ENCODE measurements around the gene TIMM44.
"Not testable (repeated sequence)": the region's sequence is repeated elsewhere in the genome, so short reads cannot be mapped to it uniquely, and the experiment has no call there.

TIMM44 gene

DNA sequence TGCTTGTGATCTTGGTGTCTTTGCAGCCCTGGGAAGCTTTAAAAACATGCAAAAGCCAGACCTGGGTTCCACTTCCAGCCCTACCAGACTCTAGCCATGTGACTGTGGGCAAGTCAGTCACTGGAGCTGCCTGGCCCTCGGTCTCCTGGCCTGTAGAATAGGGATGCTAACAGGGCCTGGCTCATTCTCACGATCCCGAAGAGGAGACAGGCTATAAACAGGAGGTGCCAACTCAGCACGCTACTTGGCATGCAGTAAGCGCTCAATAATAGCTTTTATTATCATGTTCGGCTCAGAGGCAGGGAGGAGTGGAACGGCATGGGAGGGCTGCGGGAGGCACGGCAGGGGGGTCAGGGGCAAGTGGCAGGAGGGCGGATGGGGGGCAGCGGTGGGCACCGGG, 19.2 kb downstream of the TIMM44 start:
- DNase-seq = no peak

DNA sequence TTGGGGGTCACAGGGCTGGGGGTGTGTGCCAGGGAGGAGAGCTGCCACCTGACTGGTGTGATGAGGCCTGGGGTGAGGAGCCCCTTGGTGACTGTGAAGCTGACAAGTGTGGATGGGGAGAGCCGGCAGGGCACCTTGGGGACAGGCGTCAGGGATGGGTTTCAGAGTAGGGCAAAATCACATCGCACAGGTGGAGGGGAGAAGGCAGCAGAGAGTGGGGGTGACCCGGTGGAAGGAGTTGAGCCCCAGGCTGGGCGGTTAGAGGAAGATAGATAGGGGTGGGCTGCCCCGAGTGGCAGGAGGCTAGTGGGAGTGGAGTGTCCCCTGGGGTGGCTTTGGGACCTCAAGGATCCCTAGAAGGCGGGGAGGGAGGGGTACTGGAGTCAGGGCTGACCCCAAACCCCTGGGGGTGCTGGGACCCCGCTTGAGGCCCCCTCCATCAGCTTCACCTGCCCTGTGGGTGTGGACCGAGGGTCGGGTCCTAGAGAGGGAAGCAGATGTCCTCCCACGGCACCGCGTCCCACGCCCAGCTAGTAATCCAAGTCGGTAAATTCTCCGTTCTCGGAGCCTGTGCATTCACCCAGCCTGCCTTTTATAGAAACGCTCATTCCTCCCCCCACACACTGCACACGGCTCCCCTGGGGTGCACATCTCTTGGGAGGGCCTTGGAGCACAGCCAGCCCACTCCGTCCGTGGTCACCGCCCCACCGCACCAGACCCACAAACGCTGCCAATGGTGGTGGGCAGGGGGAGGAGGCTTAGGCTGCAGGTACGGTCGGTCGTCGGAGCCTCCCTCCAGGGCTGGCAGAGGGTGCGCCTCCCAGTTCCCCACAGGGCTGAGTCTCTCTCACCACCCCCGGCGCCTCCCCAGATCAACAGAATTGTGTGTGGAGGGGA, 19.9 kb downstream of the TIMM44 start:
- no peak for DNase-seq

DNA sequence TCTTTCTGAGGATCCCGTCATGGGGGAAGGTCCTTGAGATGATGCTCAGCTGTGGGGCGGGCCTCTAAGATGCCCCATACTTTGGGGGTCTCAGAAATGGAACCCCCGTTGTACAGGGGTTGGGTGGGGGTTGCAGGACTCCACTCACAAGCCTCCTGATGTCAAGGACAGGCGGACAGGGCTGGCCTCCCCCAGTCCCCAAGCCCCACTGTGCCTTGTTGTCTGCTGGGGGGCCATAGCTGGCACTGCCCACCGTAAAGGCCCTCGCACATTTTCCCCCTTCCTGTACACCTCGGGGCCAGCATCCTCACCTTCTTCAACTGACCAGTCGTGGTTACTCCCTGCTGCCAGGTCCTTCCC, 20.6 kb downstream of the TIMM44 start:
- DNase-seq = no peak

DNA sequence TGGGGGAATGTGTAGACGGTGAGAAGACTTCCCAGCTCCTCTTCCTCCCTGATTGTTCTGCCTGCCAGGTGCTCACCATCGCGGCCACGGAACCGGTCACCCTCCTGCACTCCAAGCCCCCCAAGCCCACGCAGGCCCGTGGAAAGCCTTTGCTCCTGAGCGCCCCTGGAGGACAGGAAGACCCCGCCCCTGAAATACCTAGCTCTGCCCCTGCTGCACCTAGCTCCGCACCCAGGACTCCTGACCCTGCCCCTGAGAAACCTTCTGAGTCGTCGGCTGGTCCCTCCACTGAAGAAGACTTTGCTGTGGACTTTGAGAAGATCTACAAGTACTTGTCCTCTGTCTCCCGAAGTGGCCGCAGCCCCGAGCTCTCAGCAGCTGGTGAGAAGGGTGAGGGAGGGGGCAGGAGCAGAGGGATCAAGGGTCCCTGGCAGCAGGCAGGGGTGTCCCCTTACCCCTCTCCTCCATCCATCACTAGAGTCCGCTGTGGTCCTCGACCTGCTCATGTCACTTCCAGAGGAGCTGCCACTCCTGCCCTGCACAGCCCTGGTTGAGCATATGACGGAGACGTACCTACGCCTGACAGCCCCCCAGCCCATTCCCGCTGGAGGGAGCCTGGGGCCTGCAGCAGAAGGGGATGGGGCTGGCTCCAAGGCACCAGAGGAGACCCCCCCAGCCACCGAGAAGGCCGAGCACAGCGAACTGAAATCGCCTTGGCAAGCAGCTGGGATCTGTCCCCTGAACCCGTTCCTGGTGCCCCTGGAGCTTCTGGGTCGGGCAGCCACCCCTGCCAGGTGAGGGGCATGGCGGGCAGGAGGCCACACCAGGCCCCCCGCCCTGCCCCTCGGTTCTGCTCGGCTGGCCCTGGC, 21.3 kb downstream of the TIMM44 start:
- no peak for DNase-seq

DNA sequence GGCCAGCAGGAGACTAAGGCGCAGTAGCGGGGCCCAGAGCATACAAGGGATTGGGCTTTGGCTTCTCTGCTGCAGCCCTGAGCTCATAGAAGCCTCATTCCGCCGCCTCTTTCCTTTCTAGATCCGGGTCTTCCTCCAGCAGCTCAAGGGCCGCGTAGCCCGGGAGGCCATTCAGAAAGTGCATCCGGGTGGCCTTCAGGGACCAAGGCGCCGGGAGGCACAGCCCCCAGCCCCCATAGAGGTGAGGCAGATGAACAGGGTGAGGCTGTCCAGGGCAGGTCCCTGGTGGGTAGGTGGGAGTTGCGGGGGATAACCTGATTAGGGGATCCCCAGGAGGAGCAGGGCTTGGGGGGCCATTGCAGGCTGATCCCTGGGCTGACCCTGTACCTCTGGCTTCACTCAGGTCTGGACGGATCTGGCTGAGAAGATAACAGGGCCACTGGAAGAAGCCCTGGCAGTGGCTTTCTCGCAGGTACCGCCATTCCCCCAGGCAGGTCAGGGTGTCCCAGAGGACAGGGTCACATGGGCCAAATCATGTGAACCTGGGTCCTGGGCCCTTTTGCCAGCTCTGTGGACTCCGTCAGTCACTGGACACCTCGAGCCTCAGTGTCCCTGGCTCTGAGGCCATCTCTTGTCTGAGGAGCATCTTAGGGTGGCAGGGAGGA, 22.0 kb downstream of the TIMM44 start:
- DNase-seq = no peak

DNA sequence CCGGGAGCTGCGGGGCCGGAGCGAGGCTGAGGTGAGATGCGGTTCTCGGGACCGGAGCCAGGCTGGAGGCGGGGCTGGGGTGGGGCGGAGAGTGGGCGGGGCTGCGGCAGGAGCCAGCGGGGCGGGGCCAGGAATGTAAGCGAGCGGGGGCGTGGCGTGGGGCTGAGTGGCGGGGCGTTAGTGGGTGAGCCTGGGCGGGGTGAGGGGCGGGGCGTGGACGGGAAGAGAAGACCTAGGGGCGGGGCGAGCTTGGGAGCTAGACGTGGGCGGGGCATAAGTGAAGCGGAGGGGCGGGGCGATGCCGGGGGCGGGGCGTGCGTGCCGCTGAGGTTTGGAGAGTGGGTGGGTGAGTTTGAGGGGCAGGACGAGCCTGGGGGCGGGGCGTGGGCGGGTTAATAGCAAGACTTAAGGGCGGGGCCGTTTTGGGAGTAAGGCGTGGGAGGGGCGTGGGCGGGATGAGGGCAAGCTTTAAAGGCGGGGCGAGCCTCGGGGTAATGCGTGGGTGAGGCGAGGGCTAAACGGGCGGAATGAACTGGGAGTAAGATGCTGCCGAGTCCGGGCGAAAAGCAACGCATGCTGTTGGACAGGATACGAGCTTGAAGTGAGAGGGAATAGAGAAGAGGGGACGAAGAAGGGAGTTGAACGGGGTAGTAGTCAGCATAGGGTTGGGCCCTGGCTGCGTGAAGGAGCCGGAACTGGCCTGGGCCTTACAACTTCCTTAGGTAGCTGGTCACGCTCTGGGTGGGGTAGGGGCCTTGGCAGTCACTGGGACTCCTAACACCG, 22.8 kb downstream of the TIMM44 start:
- DNase-seq = peak; percentile 99

DNA sequence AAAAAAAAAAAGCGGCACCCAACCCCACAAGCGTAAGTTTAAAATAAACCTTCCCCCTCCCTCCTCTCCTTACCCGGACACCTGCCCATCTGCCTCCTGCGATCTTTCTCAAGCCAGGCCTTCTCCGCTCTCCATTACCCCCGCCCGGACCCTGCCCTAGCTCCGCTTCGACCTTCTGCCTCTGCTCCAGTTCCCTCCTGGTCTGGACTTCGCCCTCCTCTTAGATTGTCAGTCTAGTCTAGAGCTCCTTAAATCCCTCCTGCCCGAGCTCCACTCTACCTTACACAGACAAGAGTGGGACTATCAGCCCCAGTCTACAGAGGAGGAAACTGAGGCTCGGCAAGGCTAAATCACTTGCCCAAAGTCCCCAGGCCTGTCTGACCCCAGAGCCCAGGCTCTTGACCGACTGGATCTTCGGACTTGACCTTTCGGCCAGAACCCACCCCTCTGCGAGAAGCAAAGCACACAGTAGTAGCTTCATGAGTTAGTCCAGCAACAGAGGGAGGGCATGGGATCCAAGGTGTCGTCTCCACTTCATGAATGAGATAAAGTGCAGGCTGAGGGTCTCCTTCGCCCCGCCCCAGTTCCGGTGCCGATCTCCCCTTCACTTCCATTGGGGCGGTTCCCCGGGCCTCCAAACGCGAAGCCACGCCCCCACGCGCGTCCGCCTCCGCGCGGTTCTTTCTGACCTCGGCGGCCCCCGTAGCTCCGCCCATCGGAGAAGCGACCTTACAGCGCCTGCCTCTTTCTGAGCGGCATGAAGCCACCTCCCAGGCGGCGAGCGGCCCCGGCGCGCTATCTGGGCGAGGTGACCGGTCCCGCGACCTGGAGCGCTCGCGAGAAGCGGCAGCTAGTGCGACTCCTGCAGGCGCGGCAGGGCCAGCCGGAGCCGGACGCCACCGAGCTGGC, 23.6 kb downstream of the TIMM44 start, which contains the start of gene SNAPC2:
Gene SNAPC2 (plus strand): TSS at position 729 of the 909 bp plus-strand sequence. CDS start 29 bp downstream, at position 758.
- peak; percentile 97 for DNase-seq

DNA sequence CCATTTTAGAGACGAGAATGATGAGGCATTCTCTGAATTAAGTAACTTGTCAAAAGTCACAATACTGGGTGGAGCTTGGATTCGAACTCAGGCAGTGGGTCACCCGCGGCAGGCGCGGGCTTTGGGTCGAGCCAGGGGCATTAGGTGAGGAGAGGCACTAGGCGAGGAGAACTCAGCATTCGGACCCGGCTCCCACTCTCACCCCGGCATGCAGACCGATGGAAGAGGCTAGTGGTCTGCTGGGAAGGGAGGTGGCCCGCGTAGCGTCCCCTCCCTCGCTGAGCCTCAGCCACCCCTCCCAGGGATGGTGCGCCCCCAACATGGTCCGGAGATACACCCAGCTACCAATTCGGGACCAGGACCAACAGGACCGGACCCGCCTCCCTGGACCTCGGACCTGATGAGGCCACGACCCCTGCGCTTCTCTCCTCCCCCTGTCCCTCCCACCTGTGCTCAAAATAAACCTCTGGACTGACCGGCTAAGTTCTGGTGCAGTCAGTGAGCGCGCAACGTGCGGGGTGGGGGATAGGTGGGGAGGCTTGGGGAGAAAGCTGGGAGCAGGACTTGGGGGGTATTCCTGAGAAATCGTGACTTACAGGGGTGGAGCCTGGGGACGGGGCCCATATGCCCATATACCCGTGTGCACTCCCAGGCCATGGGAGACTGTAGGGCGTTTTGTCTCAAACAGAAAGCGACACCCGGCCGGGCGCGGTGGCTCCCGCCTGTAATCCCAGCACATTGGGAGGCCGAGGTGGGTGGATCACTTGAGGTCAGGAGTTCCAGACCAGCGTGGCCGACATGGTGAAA, 24.6 kb downstream of the TIMM44 start:
- DNase-seq = no peak

DNA sequence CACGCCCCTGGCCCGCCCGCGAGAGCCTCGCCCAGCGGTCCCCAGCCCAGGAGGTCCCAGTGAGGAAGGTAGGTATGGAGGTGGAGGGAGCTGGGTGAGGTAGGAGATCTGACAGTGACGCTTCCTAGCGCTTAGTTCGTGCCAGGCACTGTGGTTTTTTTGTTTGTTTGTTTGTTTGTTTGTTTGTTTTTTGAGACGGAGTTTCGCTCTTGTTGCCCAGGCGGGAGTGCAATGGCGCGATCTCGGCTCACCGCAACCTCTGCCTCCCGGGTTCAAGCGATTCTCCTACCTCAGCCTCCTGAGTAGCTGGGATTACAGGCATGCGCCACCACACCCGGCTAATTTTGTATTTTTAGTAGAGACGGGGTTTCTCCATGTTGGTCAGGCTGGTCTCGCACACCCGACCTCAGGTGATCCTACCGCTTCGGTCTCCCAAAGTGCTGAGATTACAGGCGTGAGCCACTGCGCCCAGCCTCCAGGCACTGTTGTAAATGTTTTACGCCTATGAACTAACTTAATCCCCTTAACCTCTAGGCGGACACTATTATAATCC, 25.3 kb downstream of the TIMM44 start:
- not testable (repeated sequence) for DNase-seq

DNA sequence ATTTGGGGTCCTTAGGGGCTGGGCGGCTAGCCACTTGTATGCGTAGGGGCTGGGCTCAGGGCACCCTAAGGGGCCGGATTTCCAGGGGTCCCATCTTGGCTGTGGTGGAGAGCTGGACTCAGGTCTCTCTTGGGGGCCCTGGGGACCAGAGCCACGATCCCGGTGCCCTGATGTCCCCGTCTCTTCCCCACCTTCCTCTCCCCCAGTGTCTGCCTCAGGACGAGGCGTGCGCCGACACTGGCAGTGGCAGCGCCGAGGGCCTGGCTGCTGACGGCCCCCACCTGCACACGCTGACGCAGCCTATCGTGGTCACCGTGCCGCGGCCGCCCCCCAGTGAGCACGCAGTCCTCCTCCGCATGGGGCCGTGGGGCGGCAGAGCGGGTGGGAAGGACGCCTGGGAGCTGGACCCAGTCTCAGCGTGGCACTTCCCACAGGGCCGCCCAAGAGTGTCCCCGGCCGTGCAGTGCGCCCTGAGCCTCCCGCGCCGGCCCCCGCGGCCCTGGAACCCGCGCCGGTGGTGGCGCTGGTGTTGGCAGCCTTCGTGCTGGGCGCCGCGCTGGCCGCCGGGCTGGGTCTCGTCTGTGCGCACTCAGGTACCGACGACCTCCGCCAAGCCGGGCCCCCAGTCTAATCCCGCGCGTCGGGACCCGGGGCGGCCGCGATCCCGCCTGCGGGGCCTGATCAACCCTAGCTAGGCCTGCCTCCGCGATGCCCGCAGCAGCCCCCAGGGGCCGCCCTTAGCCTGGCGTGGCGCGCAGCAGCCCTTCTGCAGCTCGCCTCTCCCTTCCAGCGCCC, 26.0 kb downstream of the TIMM44 start:
- peak; percentile 72 for DNase-seq

DNA sequence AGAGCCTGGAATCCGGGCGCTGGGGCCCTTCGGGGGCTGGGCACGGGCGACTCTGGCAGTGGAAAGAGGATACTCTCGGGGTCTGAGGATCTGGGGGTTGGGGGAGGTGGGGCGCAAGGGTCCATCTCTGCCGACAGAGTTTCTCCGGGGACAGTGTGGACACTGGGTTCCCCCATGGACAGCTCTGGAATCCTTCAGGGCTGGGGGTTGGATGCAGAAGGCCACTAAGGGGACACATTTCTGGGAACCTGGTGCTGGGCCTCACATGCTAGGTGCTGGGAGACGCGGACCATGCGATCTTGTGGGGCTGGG, 26.6 kb downstream of the TIMM44 start:
- DNase-seq = no peak

DNA sequence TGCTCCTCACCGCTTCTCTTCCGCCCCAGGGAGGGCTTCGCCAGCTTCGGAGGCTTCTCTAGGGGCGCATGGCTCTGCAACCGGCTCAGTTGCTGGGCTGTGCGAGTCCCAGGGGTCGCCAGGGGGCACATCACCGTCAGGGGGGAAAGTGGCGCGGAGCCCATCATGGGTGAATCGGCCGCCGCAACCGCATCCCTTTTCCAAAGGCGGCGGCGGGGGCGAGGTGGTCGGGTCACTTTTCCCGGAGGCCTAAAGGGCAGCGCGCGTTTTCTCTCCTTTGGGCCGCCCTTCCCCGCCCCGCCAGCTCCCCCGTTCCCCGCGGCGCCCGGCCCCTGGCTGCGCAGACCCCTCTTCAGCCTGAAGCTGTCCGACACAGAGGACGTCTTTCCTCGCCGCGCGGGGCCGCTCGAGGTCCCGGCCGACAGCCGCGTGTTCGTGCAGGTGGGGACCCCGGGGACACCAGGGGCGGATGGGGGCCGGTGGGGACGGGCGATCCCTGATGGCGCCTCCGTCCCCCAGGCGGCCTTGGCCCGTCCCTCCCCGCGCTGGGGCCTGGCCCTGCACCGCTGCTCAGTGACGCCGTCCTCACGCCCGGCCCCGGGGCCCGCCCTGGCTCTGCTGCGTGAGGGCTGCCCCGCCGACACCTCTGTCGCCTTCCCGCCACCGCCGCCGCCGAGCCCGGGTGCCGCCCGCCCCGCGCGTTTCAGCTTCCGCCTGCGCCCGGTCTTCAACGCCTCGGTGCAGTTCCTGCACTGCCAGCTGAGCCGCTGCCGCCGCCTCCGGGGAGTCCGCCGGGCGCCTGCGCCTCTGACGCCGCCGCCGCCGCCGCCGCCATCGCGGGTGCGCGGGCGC, 27.1 kb downstream of the TIMM44 start:
- DNase-seq = peak; percentile 59

DNA sequence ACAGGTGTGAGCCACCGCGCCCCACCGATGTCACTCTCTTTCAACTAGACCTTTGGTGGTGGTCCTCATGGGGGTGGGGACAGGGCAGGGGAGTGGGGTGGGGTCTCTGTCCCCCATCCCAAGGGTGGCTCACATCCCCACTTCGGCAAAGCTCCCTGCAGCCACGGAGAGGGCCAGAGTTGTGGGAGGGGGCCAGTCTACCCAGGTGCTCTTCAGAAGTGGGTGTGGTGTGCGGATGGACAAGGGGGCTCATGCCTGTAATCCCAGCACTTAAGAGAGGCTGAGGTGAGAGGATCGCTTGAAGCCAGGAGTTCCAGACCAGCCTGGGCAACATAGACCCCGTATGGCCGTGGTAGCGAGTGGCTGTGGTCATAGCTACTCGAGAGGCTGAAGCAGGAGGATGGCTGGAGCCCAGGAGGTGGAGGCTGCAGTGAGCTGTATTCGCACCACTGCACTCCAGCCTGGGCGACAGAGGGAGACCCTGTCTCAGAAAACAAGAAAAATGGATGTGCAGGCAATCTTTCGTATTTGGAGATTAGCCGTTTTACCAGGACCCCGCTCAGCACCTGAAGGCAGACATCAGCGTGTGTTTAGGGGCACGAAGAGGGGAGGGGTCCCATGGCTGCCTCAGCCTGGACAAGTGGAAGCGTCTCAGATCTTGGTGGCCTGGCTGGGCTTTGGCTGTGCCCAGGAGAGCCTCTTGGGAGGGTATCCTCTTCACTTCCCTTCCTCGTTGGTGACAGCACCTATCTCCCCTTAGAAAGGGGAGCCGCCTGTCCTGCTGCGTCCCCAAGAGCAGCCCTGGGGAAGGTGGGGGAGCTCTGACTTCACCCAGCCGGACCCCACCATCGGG, 28.0 kb downstream of the TIMM44 start:
- no peak for DNase-seq

DNA sequence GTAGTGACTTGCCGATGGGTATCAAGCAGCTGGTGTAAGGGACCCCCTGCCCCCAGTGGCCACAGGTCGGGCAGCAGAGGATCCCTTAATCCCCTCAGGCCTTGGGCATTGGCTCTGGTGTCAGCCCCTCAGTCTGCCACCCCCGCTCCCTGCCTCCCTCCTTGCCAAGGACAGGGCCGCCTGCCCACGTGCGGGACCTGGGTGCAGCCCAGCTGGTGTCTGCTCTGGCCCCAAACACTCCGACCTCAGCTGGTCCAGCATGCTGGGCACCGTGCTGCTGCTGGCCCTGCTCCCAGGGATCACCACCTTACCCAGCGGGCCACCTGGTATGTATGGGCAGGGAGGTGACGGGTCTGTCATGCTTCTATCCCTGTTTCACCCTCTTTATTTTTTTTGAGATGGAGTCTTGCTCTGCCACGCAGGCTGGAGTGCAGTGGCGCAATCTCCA, 28.8 kb downstream of the TIMM44 start, which contains the start of gene TGFBR3L:
Gene TGFBR3L (plus strand): TSS at position 233 of the 448 bp plus-strand sequence.
- DNase-seq = no peak

DNA sequence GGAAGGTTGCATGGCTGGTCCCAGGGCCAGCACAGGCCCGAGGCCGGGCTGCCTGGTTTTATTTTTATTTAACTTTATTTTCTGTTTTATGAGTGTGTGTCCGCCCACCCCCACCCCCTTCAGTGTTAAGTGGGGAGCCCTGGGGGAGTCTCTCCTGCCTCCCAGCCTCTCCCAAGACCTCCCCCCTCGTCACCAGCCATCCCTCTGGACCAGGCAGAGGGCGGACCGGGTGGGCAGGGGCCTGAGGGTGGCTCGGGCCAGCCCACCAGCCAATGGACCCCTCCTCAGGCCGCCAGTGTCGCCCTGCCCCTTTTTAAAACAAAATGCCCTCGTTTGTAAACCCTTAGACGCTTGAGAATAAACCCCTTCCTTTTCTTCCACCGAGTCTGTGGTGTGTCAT, 29.4 kb downstream of the TIMM44 start:
- no peak for DNase-seq

DNA sequence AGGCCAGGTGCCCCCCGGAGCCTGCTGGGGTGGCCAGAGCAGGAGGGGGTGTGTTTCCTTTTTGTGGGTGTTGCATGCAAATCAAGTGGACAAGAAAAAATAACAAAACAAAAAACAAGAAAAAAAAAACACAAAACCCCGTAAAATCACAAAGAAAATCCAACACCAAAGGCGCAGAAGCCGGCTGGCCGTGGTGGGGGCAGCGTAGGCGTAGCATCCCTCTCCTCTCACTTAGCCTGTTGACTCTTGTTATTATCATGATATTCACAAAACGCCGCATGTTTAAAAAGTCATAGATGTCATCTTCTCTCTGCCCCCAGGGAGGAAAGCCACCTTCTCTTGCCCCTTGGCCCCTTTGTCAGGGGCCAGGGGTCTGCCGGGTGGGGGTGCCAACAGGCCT, 29.8 kb downstream of the TIMM44 start:
- DNase-seq = no peak
